Measurements from ENCODE around the gene HIVEP1.

GRCh38 chr6:12189150-12189549 lies 177.0 kb downstream of the HIVEP1 start:
- no peak for TF ChIP-seq CTCF (IDR thresholded peaks at IDR 0.05; ENCODE audit: low read depth, low read length, missing input control)
- TF ChIP-seq FOXA1 (IDR thresholded peaks at IDR 0.05), result no peak
- TF ChIP-seq JUND (IDR thresholded peaks at IDR 0.05), result no peak
- no peak for TF ChIP-seq EGR1 (IDR thresholded peaks at IDR 0.05; ENCODE audit: low read depth in 2 of 2)
- no peak for TF ChIP-seq GABPA (IDR thresholded peaks at IDR 0.05 in 1 of 2, conservative IDR thresholded peaks at IDR 0.05 in 1 of 2)
- TF ChIP-seq YY1 (IDR thresholded peaks at IDR 0.05), result no peak
- TF ChIP-seq REST (IDR thresholded peaks at IDR 0.05), result no peak
- TF ChIP-seq HNF4A (conservative IDR thresholded peaks at IDR 0.05), result no peak
